ENCODE data around the gene NUDT3.

DNA sequence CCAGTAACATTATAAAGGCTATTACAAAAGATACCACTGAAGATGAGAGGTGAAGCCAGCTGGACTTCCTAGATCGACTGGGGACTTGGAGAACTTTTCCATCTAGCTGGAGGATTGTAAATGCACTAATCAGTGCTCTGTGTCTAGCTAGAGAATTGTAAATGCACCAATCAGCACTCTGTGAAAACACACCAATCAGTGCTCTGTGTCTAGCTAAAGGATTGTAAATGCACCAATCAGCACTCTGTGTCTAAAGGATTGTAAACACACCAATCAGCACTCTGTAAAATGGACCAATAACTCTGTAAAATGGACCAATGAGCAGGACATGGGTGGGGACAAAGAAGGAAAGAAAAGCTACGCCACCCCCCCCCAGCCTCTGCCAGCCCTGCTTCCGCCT, 47.0 kb upstream of the NUDT3 start:
- TF ChIP-seq, protein P1, sequence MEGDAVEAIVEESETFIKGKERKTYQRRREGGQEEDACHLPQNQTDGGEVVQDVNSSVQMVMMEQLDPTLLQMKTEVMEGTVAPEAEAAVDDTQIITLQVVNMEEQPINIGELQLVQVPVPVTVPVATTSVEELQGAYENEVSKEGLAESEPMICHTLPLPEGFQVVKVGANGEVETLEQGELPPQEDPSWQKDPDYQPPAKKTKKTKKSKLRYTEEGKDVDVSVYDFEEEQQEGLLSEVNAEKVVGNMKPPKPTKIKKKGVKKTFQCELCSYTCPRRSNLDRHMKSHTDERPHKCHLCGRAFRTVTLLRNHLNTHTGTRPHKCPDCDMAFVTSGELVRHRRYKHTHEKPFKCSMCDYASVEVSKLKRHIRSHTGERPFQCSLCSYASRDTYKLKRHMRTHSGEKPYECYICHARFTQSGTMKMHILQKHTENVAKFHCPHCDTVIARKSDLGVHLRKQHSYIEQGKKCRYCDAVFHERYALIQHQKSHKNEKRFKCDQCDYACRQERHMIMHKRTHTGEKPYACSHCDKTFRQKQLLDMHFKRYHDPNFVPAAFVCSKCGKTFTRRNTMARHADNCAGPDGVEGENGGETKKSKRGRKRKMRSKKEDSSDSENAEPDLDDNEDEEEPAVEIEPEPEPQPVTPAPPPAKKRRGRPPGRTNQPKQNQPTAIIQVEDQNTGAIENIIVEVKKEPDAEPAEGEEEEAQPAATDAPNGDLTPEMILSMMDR (IDR thresholded peaks at IDR 0.05; ENCODE audit: low read length), result no peak
- TF ChIP-seq EZH2phosphoT487 (IDR thresholded peaks at IDR 0.05; ENCODE audit: low read length), result no peak
